MCF 10A (cell line): Measurements from ENCODE around the gene GNAO1. TPM values are rescaled to one million over a fixed set of nuclear protein-coding genes. Genes with fewer than 3 reads are reported as not detected.

Source experiments
- BruUV-seq: library from RNA; stranded (reverse); fragments of 400-500 nt; replicated peaks from 2 replicates; lab custom pipeline; 2021; lab: Mats Ljungman, UMichigan
- CTCF ChIA-PET: fragments of 300-600 bp; sonication (Branson Sonifier 250); formaldehyde crosslinking; extraction: SDS; loops from one replicate; lab custom pipeline; 2021; ENCODE audit warnings: antibody characterized with exemption, inconsistent platforms; lab: Yijun Ruan, JAX
- POLR2A ChIA-PET: fragments of 300-600, 350-650 bp; sonication (Branson Sonifier 250); formaldehyde crosslinking; extraction: SDS; loops from one replicate; lab custom pipeline; 2020; ENCODE audit warnings: antibody characterized with exemption, inconsistent platforms; lab: Yijun Ruan, JAX
- DNase-seq: peaks from one replicate; pipeline ENCODE4 v3.0.0-alpha.2; 2018; ENCODE audit not compliant: unreplicated experiment
- H3K27ac Mint-ChIP-seq: one replicate; pipeline ENCODE4 v1.8.0; 2022; ENCODE audit warnings: mild to moderate bottlenecking, low read depth, mixed read lengths; ENCODE audit not compliant: unreplicated experiment
- H3K27me3 Mint-ChIP-seq: one replicate; pipeline ENCODE4 v1.8.0; 2022; ENCODE audit warnings: mixed read lengths; ENCODE audit not compliant: insufficient read depth, unreplicated experiment
- H3K36me3 Mint-ChIP-seq: one replicate; pipeline ENCODE4 v1.8.0; 2022; ENCODE audit warnings: mild to moderate bottlenecking, moderate library complexity, mixed read lengths; ENCODE audit not compliant: insufficient read depth, unreplicated experiment
- H3K4me1 Mint-ChIP-seq: one replicate; pipeline ENCODE4 v1.8.0; 2022; ENCODE audit warnings: mixed read lengths; ENCODE audit not compliant: insufficient read depth, unreplicated experiment
- H3K4me3 Mint-ChIP-seq: one replicate; pipeline ENCODE4 v1.8.0; 2022; ENCODE audit warnings: mild to moderate bottlenecking, moderate library complexity, mixed read lengths; ENCODE audit not compliant: unreplicated experiment
- H3K9me3 Mint-ChIP-seq: one replicate; pipeline ENCODE4 v1.8.0; 2022; ENCODE audit warnings: mixed read lengths; ENCODE audit not compliant: unreplicated experiment
- CTCF ChIP-seq: fragments of 200-600 bp; IDR thresholded peaks from one replicate; pipeline ENCODE4 v1.8.0; 2022; ENCODE audit warnings: antibody characterized with exemption, mild to moderate bottlenecking; ENCODE audit not compliant: unreplicated experiment
- intact Hi-C: fragments of 100-400 bp; cut with micrococcal nuclease; formaldehyde crosslinking; loops from 2 replicates; pipeline ENCODE4 v1.14.1; 2022
- total RNA-seq: library from RNA; stranded (reverse); gene quantifications from 2 replicates; pipeline ENCODE4 v1.2.3, GENCODE V29; 2022

The GNAO1 gene
- total RNA-seq, 1 experiment from 2014 or later: 0.44 TPM

- ChIA-PET CTCF (interaction anchor here (15.1 kb wide), 1 partner anchor 22 kb away, joined by 233 read pairs; no protein-coding TSS in a partner anchor), POLR2A (no interaction called here)
- TF ChIP-seq CTCF: no peak
- Mint-ChIP-seq H3K27me3 (no peaks in the 10 kb centered on the region), H3K27ac (no peak overlapping the region), H3K4me1 (peaks cover 13% of the 10 kb centered on the region), H3K36me3 (no peaks in the 10 kb centered on the region), H3K9me3 (no peaks in the 10 kb centered on the region), H3K4me3 (no peak overlapping the region)
- intact Hi-C loops: loop anchor here (10.0 kb wide), 1 partner anchor 88 kb away; the partner anchor contains the start of gene AMFR
- BruUV-seq: no TSS peak
- no peak for DNase-seq
Measured at GRCh38 chr16:56337131-56337857, 146.0 kb downstream of the GNAO1 start.

GRCh38 chr16:56337858-56338325, 146.6 kb downstream of the GNAO1 start:
- intact Hi-C loops: loop anchor here (10.0 kb wide), 1 partner anchor 87 kb away; the partner anchor contains the start of gene AMFR
- CTCF ChIA-PET: interaction anchor here (15.1 kb wide), 1 partner anchor 21 kb away, joined by 233 read pairs; no protein-coding TSS in a partner anchor
- no peak for TF ChIP-seq CTCF
- Mint-ChIP-seq H3K27me3 (no peaks in the 10 kb centered on the region), H3K27ac (no peak overlapping the region), H3K9me3 (no peaks in the 10 kb centered on the region), H3K36me3 (no peaks in the 10 kb centered on the region), H3K4me3 (no peak overlapping the region), H3K4me1 (peaks cover 7% of the 10 kb centered on the region)
- DNase-seq: no peak
- POLR2A ChIA-PET: interaction anchor here (0.7 kb wide), 1 partner anchor 18 kb away, joined by 3 read pairs; no protein-coding TSS in a partner anchor
- BruUV-seq: no TSS peak

- H3K4me3 Mint-ChIP-seq: no peak overlapping the region
- no peak for TF ChIP-seq CTCF
- H3K4me1 Mint-ChIP-seq: peaks cover 6% of the 10 kb centered on the region
- H3K27me3 Mint-ChIP-seq: no peaks in the 10 kb centered on the region
- ChIA-PET POLR2A (interaction anchor here (0.7 kb wide), 1 partner anchor 17 kb away, joined by 3 read pairs; no protein-coding TSS in a partner anchor), CTCF (interaction anchor here (0.9 to 15.1 kb wide), 3 partner anchors 9 to 393 kb away, joined by 3 to 233 read pairs (median 3); no protein-coding TSS in a partner anchor)
- H3K36me3 Mint-ChIP-seq: no peaks in the 10 kb centered on the region
- intact Hi-C loops: loop anchor here (10.0 kb wide), 1 partner anchor 86 kb away; the partner anchor contains the start of gene AMFR
- H3K9me3 Mint-ChIP-seq: no peaks in the 10 kb centered on the region
- no peak for DNase-seq
- no TSS peak for BruUV-seq
- H3K27ac Mint-ChIP-seq: no peak overlapping the region
Measured at GRCh38 chr16:56338566-56339318, 147.5 kb downstream of the GNAO1 start.
